Eye (tissue), 1 donor: Measurements from ENCODE around the gene IER5.

ENCODE experiments used
- DNase-seq: peaks from one replicate; pipeline ENCODE4 v3.0.0-alpha.2; 2015

IER5 gene

DNA sequence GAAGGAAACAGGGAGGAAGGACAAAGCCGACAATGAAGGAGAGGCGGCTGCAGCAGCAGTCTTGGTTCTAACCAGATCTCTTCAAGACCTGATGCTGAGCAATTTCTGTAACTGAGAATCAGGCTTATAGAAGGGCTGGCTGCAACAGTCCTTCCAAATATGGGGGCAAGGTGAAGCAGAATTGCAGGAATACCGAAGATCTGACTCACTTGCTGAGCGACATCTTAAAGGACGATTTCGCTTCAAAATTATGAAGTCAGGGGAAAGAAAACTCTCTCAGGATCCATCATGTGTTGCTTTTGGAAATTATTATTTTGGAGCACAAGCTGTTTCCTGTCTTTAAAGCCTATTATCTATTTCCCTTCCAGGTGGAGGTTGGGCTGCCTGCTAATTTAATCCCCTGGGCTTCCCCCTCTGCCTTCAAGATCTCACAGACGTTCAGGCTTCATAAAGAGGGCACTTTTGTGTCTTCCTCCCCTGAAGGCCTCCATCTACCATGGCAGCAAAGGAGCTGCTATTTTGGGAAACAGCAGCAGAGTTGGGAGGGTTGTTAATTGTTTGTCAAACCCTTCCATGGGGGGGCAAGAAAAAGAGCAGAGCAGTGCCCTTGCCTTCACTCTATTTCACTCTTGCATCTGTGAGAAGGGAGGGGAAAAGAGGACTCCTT, 10.8 kb upstream of the IER5 start:
- no peak for DNase-seq

DNA sequence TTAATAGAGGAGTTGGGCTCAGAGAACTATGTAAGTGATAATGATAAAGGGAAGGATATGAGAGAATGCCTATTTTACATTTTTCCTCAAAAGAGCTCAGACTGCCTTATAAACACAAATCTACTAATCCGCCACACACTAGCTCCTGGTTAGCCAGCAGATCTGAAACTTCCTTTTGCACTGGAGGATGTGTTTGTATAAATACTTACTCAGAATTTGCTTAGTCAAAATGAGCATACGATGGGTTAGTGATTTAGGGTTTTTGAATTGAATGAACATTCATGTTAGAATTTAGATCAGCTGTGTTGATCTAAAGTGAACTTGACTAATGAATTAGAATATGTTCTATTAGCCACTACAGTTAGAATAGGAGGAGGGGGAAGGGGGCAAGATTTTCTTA, 9.1 kb upstream of the IER5 start:
- DNase-seq = no peak

DNA sequence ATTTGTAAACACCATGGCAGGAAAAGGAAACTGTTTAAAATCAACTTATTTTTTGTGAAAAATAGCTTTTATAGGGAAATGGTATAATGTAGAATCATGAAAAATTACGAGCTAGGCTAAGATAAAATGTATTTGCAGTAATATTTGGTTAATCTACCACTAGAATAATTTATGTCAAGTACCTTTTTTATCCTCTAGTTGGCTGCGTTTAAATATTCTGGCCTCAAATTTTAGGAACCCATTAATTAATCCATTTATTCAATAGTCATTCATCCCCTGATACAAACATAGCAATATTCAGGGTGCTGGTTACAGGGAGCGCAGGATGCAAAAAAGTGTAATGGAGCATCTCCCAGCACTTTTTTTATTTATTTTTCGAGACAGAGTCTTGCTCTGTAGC, 8.6 kb upstream of the IER5 start:
- DNase-seq = no peak

DNA sequence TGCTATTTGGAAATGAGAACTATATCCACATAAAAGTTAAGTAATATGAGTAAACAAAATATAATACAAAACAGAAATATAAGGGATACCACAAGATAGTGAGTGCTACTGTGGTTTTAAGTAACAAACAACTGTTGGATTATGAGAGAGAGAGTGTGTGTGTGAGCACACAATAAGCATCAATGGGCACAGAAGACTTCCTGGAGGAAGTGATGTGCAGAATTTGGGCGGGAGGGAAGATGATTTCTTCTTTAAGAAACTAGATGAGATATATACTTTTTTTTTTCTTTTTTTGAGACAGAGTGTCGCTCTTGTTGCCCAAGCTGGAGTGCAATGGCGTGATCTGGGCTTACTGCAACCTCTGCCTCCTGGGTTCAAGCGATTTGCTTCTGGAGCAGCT, 7.9 kb upstream of the IER5 start:
- no peak for DNase-seq

DNA sequence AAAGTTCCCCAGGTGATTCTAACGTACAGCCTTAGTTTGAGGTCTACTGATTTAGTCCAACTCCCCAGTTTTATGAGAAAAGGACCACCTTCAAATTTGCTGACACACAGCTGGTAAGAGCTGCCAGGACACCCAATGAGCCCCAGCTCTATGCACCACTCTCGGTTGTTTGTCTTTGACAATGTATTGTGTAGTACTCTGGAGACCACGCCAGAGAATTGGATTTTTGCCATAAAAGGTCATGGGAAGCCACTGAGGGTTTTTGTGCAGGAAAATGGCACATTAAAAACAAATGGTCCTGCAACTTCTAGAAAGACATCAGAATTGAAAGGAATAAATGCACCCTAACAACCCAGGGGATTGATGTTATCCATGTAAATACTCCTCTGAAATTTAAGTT, 7.1 kb upstream of the IER5 start:
- no peak for DNase-seq

DNA sequence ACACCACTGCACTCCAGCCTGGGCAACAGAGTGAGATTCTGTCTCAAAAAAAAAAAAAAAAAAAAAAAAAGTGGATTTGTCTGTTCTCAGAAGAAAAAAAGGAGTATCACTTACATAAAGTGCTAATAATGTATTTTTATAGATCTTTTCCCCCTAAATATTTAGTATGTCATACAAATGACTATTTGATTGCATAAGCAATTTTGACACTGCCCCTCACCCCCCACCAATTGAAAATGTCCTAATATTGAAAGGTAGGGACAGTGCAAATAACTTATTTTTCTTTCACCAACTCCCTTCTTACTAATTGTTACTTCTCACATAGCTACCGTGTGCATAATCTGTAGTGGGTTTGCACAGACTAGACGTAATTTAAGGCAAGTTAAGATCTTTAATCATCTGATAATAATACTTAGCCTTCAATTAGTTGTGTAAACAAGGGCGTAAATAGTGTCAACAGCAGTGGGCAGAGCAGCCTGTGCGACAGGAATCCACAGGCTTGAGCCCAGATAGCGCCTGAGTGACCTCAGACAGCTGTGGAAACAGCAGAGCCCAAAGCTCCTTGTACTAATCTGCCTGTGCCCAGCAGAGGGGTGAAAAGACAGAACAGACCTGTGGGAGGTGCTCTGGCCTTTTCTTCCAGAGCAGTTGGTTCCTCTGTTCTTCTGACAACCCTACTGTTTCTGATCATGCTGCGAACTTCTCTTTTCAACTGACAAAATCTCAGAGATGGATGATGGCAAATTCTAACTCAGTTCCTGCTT, 4.5 kb upstream of the IER5 start:
- DNase-seq = no peak

DNA sequence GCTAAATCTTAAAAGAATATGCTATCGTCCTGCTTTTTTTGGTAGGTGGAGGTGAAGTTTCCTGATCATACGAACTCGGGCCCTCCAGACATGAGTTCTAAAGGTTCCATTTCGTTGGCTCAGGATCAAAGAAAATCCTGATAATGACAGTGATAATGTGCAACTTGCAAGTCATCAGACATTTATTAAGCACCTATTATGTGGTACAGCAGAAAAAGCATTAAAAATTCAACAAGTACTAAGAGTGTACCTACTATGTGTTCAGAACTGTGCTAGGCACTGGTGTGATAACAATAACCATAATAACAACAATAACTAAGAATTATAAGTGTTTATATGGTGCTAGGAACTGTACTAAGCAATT, 3.9 kb upstream of the IER5 start:
- DNase-seq = no peak

DNA sequence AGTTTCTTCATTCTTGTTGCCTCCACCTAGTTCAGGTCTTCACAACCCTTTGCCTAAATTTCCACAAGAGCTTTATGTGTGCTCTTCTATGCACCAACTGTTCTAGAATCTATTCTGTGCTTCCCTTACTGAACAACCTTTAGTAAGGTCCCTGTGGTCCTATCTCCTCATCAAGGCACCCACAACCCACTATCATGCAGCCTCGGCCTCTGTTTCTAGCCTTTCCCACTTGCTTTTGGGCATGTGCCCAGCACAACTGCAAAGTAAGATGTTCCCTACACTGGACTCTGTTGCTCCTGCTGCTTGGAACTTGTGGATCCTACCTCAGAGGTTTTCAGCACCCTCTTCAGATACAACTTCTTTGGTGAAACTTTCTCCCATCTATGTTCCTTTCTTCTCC, 2.4 kb upstream of the IER5 start:
- DNase-seq = no peak

DNA sequence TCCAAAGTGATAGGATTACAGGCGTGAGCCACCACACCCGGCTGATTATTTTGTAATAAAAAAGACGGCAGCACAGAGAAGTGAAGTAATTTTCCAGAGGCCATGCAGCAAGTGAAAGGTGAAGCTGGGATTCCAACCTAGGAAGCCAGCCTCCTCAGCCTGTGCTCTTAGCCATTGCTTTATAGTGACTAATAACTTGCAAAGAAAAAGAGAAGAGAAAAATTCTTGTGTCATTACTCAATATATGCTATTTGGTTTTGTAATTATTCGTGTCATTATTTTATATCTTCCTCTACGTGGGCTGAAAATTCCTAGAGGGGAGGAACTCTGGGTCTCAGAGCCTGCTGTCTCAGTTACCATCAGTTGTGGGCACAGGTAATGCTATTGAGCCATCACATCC, 1.6 kb upstream of the IER5 start:
- DNase-seq = no peak

DNA sequence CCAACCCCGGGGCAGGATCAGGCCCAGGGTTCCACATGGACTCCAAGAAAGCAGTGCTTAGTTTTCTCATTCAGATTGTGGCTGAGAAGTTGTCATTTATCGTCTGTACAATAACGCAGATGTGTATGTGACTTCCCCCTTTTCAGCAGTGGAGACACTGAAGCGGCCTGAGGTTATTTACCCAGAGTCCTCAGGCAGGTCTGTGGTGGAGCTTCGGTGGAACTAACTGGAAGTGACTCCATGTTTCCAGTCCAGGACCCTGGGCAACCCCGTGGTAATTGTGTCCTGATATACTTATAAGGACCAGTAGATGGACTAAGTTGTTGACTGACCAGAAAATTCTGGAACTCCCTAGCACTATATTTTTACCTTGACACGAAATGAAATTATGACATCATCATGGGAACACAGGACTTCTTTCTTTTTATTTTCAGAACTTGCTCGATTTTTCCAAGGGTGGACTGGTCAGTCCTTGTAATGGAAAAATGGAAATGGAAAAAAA, 1.0 kb upstream of the IER5 start:
- DNase-seq = no peak

DNA sequence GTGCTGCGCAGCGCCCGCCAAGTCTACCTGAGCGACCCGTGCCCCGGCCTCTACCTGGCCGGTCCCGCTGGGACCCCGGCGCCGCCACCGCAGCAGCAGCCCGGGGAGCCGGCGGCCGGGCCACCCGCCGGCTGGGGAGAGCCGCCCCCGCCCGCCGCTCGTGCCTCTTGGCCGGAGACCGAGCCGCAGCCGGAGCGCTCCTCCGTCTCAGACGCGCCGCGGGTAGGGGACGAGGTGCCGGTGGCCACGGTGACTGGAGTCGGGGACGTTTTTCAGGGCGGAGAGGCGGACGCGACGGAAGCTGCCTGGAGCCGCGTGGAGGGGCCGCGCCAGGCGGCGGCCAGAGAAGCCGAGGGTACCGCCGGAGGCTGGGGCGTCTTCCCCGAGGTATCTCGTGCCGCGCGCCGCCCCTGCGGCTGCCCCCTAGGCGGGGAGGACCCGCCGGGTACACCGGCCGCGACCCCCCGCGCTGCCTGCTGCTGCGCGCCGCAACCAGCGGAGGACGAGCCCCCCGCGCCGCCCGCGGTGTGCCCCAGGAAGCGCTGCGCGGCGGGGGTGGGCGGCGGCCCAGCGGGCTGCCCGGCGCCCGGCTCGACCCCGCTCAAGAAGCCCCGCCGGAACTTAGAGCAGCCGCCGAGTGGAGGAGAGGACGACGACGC, 646 bp downstream of the IER5 start:
- no peak for DNase-seq

DNA sequence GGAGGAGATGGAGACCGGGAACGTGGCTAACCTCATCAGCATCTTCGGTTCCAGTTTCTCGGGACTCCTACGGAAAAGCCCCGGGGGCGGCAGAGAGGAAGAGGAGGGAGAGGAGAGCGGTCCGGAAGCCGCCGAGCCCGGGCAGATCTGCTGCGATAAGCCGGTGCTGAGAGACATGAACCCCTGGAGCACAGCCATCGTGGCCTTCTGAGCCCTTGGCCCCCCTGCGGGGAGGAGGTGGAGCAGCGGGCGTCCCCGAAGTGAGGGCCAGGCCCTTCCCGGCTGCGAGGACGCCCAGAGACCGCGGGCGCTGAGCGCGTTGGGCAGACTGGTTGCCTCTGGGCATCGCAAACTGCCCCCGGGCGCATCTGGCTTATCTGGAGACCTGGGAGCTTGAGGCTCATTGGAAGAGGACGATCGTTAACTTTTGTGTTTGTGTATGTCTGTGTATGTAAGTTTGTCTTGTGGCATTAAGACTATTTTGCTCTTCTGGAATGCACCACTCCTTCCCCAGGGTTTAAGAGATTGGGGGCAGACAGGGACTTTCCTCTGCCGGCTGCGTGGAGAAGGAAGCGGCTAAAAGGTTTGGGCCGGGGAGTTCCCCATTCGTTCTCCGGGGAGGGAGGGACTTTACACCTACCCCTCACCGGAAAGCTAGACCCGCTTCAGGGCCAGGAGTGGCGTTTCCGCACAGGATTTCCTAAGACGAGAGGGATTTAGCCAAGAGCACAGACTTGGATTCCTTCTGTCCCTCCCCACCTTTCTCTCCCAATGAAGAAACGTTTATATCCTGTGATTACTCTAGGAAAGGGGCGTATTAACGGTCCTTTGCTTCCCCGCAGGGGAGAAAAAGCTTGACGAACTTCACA, 1.4 kb downstream of the IER5 start:
- DNase-seq = peak; percentile 84

DNA sequence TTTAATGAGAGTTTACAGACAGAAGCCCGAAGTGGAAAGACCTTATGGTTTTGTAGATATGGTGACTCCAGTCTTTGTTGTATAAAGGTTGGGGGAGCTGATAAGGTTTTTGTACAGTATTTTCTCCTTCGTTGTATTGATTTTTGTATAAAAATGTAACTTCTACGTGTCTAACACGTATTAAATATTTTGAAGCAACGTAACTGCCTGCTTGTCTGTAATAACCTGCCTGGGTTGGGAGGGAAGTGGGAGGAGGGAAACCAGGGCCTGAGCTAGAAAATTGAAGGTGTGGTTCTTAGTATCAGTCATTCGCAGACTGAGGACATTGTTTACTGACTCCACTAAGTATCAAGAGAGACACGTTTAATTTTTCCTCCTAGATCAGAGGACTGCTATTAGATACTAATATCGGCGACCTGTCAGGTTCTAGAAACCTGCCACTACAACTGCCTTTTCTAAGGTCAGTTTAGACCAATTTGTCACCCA, 2.2 kb downstream of the IER5 start:
- DNase-seq = no peak

DNA sequence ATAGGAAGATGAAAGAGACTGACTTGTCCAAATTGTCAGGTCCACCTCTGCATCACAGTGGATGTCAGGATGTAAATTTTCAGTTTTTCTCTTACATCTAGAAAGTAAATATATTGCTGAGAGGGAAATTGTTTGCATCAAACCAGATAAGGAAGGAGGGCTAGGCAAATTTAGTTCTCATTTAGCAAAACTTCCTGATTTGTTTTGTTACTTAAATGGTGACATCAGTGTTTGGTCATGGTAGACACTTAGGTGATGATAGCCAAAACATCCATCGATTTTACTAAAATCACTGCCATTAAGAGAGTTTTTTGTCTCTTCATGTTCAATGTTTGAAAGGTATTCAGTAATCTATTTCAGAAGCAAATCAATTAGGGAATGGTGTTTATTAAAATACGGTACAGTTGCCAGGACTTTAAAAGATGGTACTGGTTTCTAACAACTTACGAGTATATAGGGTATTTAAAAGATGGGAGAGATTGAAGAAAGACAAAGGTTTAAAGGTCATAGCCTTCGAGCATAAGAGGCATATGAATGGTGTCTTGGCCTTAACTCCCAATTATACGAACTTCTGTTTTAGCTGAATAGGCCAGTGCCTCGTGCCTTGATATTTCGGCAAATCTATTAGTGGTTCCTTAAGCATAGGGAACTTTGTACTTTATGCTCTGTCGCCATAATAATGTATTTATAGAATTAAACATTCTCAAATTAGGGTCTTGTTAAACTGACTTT, 3.0 kb downstream of the IER5 start:
- no peak for DNase-seq

DNA sequence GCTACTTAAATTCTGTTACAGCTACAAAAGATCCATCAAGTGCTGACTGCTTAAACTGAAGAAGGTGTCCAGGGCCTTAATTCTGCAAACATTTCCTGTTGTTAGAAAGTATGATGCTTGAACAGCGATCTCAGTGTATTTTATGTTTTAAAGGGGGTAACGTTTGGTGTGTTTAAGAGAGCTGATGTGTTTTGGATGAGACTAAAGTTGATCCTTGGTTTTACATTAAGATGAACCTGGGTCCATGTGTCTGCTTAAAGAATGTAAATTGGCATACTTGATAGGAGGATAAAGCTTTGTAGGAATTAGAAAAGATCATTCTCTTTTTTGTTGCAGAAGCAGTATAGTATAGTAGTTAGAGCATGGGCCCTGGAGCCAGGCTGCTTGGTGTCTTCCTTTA, 3.6 kb downstream of the IER5 start:
- no peak for DNase-seq

DNA sequence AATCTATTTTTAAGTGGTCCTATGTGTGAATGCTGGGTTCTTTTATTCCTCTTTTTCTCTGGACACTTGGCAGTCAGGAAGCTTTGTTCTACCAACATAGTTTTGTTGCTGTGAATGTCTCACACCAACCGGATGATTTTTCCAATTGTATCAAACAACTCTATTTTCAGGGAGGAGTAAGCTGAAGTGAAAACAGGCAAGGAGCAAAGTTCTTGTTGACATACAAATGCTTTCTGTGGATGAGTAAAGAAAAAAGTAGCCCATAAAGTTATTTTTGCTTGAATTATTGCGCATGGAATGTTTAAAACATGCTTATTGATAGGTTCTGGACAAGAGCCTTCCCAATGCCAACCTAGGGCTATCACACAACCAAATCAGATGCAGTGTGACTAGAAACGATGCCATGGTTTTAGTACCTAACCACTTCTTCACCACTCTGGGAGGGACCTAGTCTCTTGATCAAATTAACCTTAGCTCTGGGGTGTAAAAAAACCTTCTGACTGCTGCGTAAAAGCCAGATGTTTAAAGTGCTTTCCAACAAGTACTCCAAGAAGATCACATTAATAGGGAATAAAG, 4.5 kb downstream of the IER5 start:
- DNase-seq = no peak

DNA sequence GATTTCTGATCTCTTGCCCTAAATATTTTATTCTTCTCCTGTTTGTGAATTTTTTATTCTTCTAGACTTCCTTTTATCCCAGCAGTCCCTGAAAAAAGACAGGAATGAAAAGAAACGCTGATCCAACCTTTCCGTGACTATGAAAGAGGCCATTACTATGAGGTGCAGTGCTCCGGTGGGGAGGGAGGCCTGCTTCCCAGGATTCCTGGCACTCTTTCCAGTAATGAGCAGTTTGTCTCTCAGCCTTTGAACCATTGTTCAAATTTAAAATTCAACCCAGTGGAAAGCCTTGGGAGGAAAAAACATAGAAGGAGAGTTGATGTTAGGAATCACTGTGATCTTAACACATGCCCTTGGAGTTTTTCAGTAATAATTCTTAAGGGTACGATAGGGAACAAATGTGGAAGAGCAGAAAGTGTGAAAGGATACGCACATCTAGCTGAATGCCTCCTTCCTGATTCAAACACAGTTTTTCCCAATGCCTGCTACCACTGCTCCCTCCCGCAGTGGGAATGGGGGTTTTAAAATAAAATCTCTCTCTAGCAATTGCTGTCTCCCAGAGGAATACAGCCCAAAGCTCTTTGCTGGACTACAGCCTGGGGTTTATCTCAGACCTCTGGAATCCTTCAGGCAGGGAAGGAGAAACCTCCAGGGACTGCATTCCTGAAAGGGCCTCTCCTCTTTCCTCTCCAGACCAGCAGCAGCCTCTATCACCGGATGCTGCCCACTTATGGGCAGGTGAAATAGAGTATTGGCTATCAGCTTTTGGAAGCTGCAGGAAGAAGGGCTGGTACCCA, 6.1 kb downstream of the IER5 start:
- peak; percentile 59 for DNase-seq

DNA sequence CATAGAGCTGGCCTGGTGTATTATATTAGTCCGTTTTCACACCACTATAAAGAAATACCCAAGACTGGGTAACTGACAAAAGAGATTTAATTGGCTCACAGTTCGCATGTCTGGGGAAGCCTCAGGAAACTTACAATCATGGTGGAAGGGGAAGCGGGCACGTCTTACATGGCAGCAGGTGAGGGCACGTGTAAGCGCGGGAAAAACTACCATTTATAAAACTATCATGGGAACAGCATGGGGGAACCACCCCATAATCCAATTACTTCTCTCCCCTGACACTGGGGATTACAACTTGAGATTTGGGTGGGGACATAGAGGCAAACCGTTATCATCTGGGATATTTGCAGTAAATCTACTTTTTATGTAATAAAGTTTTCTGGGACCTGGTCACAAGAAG, 6.8 kb downstream of the IER5 start:
- no peak for DNase-seq

DNA sequence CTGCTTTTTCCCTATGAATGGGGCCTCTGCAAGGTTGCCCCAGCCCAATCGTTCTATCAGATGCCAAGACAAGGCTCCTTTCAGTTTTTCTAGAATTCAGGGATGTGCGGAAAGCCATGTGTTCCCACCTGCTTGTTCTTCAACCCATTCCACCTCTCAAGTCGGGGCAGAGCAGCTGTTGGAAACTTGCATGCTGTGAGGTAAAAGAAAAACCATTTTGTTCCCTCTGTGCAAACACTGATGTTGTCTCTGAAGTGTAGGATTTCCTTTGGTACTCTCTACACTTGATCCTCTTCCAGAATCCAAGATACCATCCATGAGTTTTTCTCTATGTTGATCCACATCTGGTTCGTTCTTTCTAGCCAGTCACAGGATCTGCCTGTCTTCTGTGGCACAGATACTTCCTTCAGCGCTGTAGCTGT, 7.3 kb downstream of the IER5 start:
- no peak for DNase-seq

DNA sequence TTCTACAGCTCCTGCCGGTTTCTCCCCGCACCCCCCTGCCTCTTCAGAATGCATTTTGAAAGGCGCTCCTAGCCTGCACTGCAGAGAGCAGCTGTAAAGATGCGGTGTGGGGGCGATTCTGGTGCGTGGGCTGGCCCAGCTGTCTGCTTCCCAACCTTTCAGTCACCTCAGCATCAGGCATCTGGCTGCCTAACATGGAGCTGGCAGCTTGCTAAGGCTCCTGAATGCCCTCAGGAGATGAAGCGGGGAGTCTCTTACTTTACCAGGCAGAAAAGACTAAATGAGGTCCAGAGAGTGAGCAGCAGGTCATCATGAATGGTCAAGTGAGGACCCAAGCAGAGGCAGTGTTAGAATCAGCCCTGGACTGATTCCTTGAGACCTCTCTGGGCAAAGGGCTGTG, 8.7 kb downstream of the IER5 start:
- DNase-seq = peak; percentile 75
